Endothelial cell of umbilical vein (primary cell): ENCODE data around the gene RSF1. TPM values are rescaled to one million over a fixed set of nuclear protein-coding genes. Genes with fewer than 3 reads are reported as not detected.

Experiments
- BruUV-seq: library from RNA; stranded (reverse); fragments of 400-500 nt; replicated peaks from 2 replicates; lab custom pipeline; 2021; lab: Mats Ljungman, UMichigan
- CTCF ChIA-PET: fragments of 300-600, 350-600 bp; sonication (Branson Sonifier 250); formaldehyde crosslinking; loops from one replicate; lab custom pipeline; 2021; ENCODE audit warnings: antibody characterized with exemption, inconsistent platforms; lab: Charles Lee
- POLR2A ChIA-PET: fragments of 300-600, 350-600 bp; sonication (Branson Sonifier 250); formaldehyde crosslinking; loops from one replicate; lab custom pipeline; 2021; ENCODE audit warnings: antibody characterized with exemption, inconsistent platforms; lab: Charles Lee
- DNase-seq: peaks from one replicate; pipeline ENCODE4 v3.0.0-alpha.2; 2011; ENCODE audit warnings: low read depth, low spot score
- FAIRE-seq: peaks from 2 replicates; lab custom pipeline; 2011; peaks lifted over from hg19 to GRCh38; lab: Jason Lieb, UNC
- H2AFZ ChIP-seq: 2 replicates; pipeline ENCODE4 v1.6.0; 2012; ENCODE audit warnings: low read depth, low read length, control low read depth, inconsistent platforms
- H3K27ac ChIP-seq: 2 replicates; pipeline ENCODE4 v1.5.1; 2011; ENCODE audit warnings: low read depth, mild to moderate bottlenecking, control low read depth, low read length, moderate library complexity; ENCODE audit not compliant: insufficient read depth
- H3K27me3 ChIP-seq, 2 experiments: 2 replicates each; pipeline versions ENCODE4 v1.6.0 to v1.6.1; 2011; ENCODE audit warnings: low read length in 2 of 2, mixed read lengths in 1 of 2; ENCODE audit not compliant: control insufficient read depth in 2 of 2, insufficient read depth in 2 of 2
- H3K36me3 ChIP-seq, 2 experiments: 2 replicates in 1 of 2; 3 replicates in 1 of 2; pipeline ENCODE4 v1.5.1; 2011; ENCODE audit warnings: low read length in 2 of 2, mild to moderate bottlenecking in 1 of 2, moderate library complexity in 1 of 2; ENCODE audit not compliant: control insufficient read depth in 2 of 2, insufficient read depth in 2 of 2; ENCODE audit errors: extremely low read depth in 1 of 2
- H3K4me1 ChIP-seq: 3 replicates; pipeline ENCODE4 v1.5.1; 2011; ENCODE audit warnings: mild to moderate bottlenecking, low read length; ENCODE audit not compliant: control insufficient read depth, insufficient read depth; ENCODE audit errors: extremely low read depth
- H3K4me2 ChIP-seq: 2 replicates; pipeline ENCODE4 v1.6.1; 2011; ENCODE audit warnings: low read length, control low read depth, mixed read lengths; ENCODE audit not compliant: insufficient read depth
- H3K4me3 ChIP-seq, 3 experiments: fragments of 200-600 bp in 1 of 3; sonication (generic), shearing (Covaris generic) in 1 of 3; replicated peaks in 1 of 3; 2 replicates each; pipeline ENCODE4 v1.5.1; 2011 to 2016; ENCODE audit warnings: control low read depth in 3 of 3, low read length in 3 of 3, mild to moderate bottlenecking in 2 of 3, inconsistent platforms in 1 of 3, low read depth in 1 of 3, moderate library complexity in 1 of 3; ENCODE audit not compliant: insufficient read depth in 1 of 3
- H3K79me2 ChIP-seq: 2 replicates; pipeline ENCODE4 v1.6.0; 2012; ENCODE audit warnings: low read length, inconsistent platforms; ENCODE audit not compliant: control insufficient read depth, insufficient read depth
- H3K9ac ChIP-seq: replicated peaks from 2 replicates; pipeline ENCODE3; 2011; ENCODE audit warnings: low read length, control low read depth; ENCODE audit not compliant: insufficient read depth; ENCODE audit errors: extremely low read depth
- H3K9me1 ChIP-seq: replicated peaks from 3 replicates; pipeline ENCODE4 v1.6.0; 2011; ENCODE audit warnings: mild to moderate bottlenecking, low read length; ENCODE audit not compliant: control insufficient read depth, insufficient read depth; ENCODE audit errors: extremely low read depth
- H3K9me3 ChIP-seq: replicated peaks from 2 replicates; pipeline ENCODE4 v1.5.1; 2012; ENCODE audit warnings: low read length, inconsistent platforms; ENCODE audit not compliant: control insufficient read depth, insufficient read depth
- H4K20me1 ChIP-seq: replicated peaks from 2 replicates; pipeline ENCODE3; 2011; ENCODE audit warnings: mild to moderate bottlenecking, low read length; ENCODE audit not compliant: control insufficient read depth, insufficient read depth; ENCODE audit errors: extremely low read depth
- CTCF ChIP-seq, 2 donors: IDR thresholded peaks; 1 replicate in 1 of 2; 2 replicates in 1 of 2; pipeline ENCODE4 v1.5.1; 2011; ENCODE audit warnings: low read length in 2 of 2, mild to moderate bottlenecking in 2 of 2, moderate library complexity in 2 of 2, control low read depth in 1 of 2, inconsistent platforms in 1 of 2, low read depth in 1 of 2; ENCODE audit not compliant: insufficient read depth in 1 of 2; ENCODE audit errors: extremely low read depth in 1 of 2
- EZH2 ChIP-seq: IDR thresholded peaks from 2 replicates; pipeline ENCODE4 v1.6.1; 2012; ENCODE audit warnings: borderline replicate concordance, low read depth, mild to moderate bottlenecking, moderate library complexity, low read length, inconsistent platforms; ENCODE audit not compliant: severe bottlenecking
- FOS ChIP-seq: IDR thresholded peaks from 2 replicates; pipeline ENCODE4 v1.6.1; 2011; ENCODE audit warnings: mild to moderate bottlenecking, low read length, moderate library complexity, borderline replicate concordance; ENCODE audit not compliant: insufficient read depth
- GATA2 ChIP-seq: IDR thresholded peaks from 2 replicates; pipeline ENCODE4 v1.7.0; 2011; ENCODE audit warnings: low read depth, mild to moderate bottlenecking, moderate library complexity, mixed read lengths, low read length; ENCODE audit not compliant: insufficient read length, insufficient read depth
- JUN ChIP-seq: IDR thresholded peaks from 2 replicates; pipeline ENCODE4 v1.6.1; 2011; ENCODE audit warnings: borderline replicate concordance, low read depth; ENCODE audit not compliant: insufficient read length, insufficient read depth
- MYC ChIP-seq: IDR thresholded peaks from one replicate; pipeline ENCODE4 v1.6.1; 2011; ENCODE audit warnings: mild to moderate bottlenecking, low read depth, low read length
- POLR2A ChIP-seq: IDR thresholded peaks from 2 replicates; pipeline ENCODE4 v1.6.1; 2012; ENCODE audit warnings: low read depth, mild to moderate bottlenecking, control low read depth, low read length
- POLR2AphosphoS5 ChIP-seq: IDR thresholded peaks from 2 replicates; pipeline ENCODE4 v1.6.1; 2012; ENCODE audit warnings: low read depth, mild to moderate bottlenecking, control low read depth, low read length, moderate library complexity; ENCODE audit not compliant: insufficient read depth
- dilution Hi-C: fragments of 300-500 bp; cut with MboI; formaldehyde crosslinking; loops from one replicate; pipeline ENCODE4 v1.15.0; 2019; ENCODE audit warnings: low sequenced_read_pairs; ENCODE audit not compliant: extremely low pct_ligation_motif_present
- intact Hi-C: fragments of 100-400 bp; cut with micrococcal nuclease; formaldehyde crosslinking; loops from one replicate; pipeline ENCODE4 v1.10.0; 2022
- polyA plus RNA-seq, 4 experiments: library from polyadenylated mRNA; depleted of rRNA in 3 of 4; stranded (reverse) in 3 of 4; unstranded in 1 of 4; fragments of >200 nt; gene quantifications; 2 replicates each; pipeline versions ENCODE4 v1.2.1 to v1.2.3, GENCODE V29; 2011 to 2012; ENCODE audit warnings: missing spikeins in 1 of 4
- total RNA-seq: library from RNA; stranded (reverse); gene quantifications from 2 replicates; pipeline ENCODE4 v1.2.3, GENCODE V29; 2021
- TF ChIP-seq, protein P1 (sequence below): IDR thresholded peaks from 2 replicates; pipeline ENCODE4 v1.6.1; 2011; ENCODE audit not compliant: insufficient read depth, insufficient read length

RSF1 gene
- total and polyA plus RNA-seq, 2 donors (not counting 3 experiments of a cell fraction or from before 2014, with no cell fraction given), result 10.0 to 55.1 TPM

- H3K4me2 ChIP-seq, result no peak overlapping the region
- no peaks in the 10 kb centered on the region for H3K9me1 ChIP-seq
- CTCF ChIA-PET, result no interaction called here
- no peak for DNase-seq
- peaks cover 11% of the 10 kb centered on the region for H3K4me1 ChIP-seq
- intact Hi-C loops, result no loop called here
- no peaks in the 10 kb centered on the region for H3K9me3 ChIP-seq
- no peak overlapping the region for H3K9ac ChIP-seq
- no peaks in the 10 kb centered on the region for H3K27me3 ChIP-seq
- H2AFZ ChIP-seq, result no peak overlapping the region
- POLR2A ChIA-PET, result no interaction called here
- FAIRE-seq, result no peak
- peaks cover 85% of the 10 kb centered on the region for H3K79me2 ChIP-seq
- peaks cover 18% of the 10 kb centered on the region for H4K20me1 ChIP-seq
- no peak for TF ChIP-seq POLR2AphosphoS5
- TF ChIP-seq MYC, result no peak
- no peak for TF ChIP-seq CTCF (IDR thresholded peaks at IDR 0.05; ENCODE audit: extremely low read depth in 1 of 2, insufficient read depth in 1 of 2, low read depth in 1 of 2, low read length in 2 of 2)
- TF ChIP-seq JUN, result no peak
- TF ChIP-seq POLR2A, result no peak
- no peak for TF ChIP-seq EZH2
- TF ChIP-seq, protein P1, sequence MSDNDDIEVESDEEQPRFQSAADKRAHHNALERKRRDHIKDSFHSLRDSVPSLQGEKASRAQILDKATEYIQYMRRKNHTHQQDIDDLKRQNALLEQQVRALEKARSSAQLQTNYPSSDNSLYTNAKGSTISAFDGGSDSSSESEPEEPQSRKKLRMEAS, result no peak
- no peak for TF ChIP-seq FOS
- no peak for TF ChIP-seq GATA2
- no TSS peak for BruUV-seq
- no peak overlapping the region for H3K27ac ChIP-seq
- dilution Hi-C loops, result no loop called here
- no peak overlapping the region for H3K4me3 ChIP-seq
- H3K36me3 ChIP-seq, result peaks cover 0 to 5% of the 10 kb centered on the region in 2 experiments
Measured at GRCh38 chr11:77806993-77807392, 13.5 kb downstream of the RSF1 start.
